Sigmoid colon (tissue), 4 donors: ENCODE results near the gene LSM11.
"Not testable (repeated sequence)": the region's sequence is repeated elsewhere in the genome, so short reads cannot be mapped to it uniquely, and the experiment has no call there.

Experiments used
- CTCF ChIP-seq, 4 experiments: fragments of 450-650 bp in 3 of 4; fragments of 200-600 bp in 1 of 4; IDR thresholded peaks; one replicate each; pipeline ENCODE4 v1.5.1; 2016 to 2019; ENCODE audit warnings: antibody characterized with exemption in 4 of 4, mild to moderate bottlenecking in 3 of 4, moderate library complexity in 2 of 4
- EP300 ChIP-seq, 4 donors: sonication (generic); formaldehyde crosslinking; IDR thresholded peaks; one replicate each; pipeline ENCODE4 v1.6.1; 2017; ENCODE audit warnings: antibody characterized with exemption in 4 of 4
- POLR2A ChIP-seq, 2 donors: fragments of 450-650 bp; IDR thresholded peaks; one replicate each; pipeline ENCODE4 v1.6.1; 2016; ENCODE audit warnings: antibody characterized with exemption in 2 of 2, mild to moderate bottlenecking in 2 of 2, moderate library complexity in 2 of 2
- POLR2AphosphoS5 ChIP-seq, 4 donors: sonication (generic); formaldehyde crosslinking; IDR thresholded peaks; one replicate each; pipeline ENCODE4 v1.6.1; 2017; ENCODE audit warnings: antibody characterized with exemption in 4 of 4

DNA sequence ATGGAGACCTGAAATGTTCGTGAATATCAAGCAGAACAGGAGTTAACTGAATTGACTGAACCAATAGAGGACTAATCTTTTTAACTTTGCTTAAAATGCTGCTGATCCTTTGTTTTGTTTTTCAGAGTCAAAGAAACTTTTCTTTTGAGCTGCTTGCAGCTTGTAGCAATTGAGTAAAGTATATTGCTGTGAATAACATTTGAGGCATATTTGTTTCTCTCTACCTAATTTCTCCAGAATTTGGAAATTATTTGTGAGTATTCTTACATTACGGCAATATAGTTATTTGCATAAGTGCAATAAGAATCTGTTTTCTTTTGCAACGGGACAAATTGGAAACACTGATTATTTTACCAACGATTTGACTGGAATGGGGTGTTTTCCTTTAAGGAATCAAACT is 44.8 kb upstream of the LSM11 start:
- not testable (repeated sequence) for TF ChIP-seq CTCF, POLR2A, EP300, POLR2AphosphoS5 (IDR thresholded peaks at IDR 0.05)
